ENCODE results near the gene UQCC3.
"Not testable (repeated sequence)": the region's sequence is repeated elsewhere in the genome, so short reads cannot be mapped to it uniquely, and the experiment has no call there.

UQCC3 gene

GRCh38 chr11:62667460-62667859 lies 4.0 kb upstream of the UQCC3 start:
- Histone ChIP-seq H3K36me3 (ENCODE audit: control insufficient read depth, insufficient read depth, low read length, severe bottlenecking) (peaks cover 30% of the 10 kb centered on the region), H3K9me3 (ENCODE audit: control insufficient read depth, low read length) (no peaks in the 10 kb centered on the region), H3K9ac (ENCODE audit: low read length) (peak overlapping the region; percentile 94), H3K4me3 (ENCODE audit: low read length) (peak overlapping the region; percentile 98), H3K27me3 (replicated peaks; ENCODE audit: control insufficient read depth, insufficient read depth, low read length) (no peaks in the 10 kb centered on the region), H3K4me1 (ENCODE audit: control insufficient read depth, insufficient read depth, low read length) (peaks cover 28% of the 10 kb centered on the region)
- no peak for DNase-seq (ENCODE audit: low read depth)

GRCh38 chr11:62669420-62670161 lies 1.9 kb upstream of the UQCC3 start:
- H3K27me3 ChIP-seq (replicated peaks; ENCODE audit: control insufficient read depth, insufficient read depth, low read length) = no peaks in the 10 kb centered on the region
- no peaks in the 10 kb centered on the region for H3K9me3 ChIP-seq (ENCODE audit: control insufficient read depth, low read length)
- no peak for DNase-seq (ENCODE audit: low read depth)
- peaks cover 30% of the 10 kb centered on the region for H3K36me3 ChIP-seq (ENCODE audit: control insufficient read depth, insufficient read depth, low read length, severe bottlenecking)
- H3K9ac ChIP-seq (ENCODE audit: low read length) = peak overlapping the region; percentile 96
- peaks cover 44% of the 10 kb centered on the region for H3K4me1 ChIP-seq (ENCODE audit: control insufficient read depth, insufficient read depth, low read length)
- H3K4me3 ChIP-seq (ENCODE audit: low read length) = peak overlapping the region; percentile 92

GRCh38 chr11:62671236-62671607 lies 251 bp upstream of the UQCC3 start:
- Histone ChIP-seq H3K4me3 (ENCODE audit: low read length) (peak overlapping the region; percentile 92), H3K27me3 (replicated peaks; ENCODE audit: control insufficient read depth, insufficient read depth, low read length) (no peaks in the 10 kb centered on the region), H3K9ac (ENCODE audit: low read length) (peak overlapping the region; percentile 96), H3K9me3 (ENCODE audit: control insufficient read depth, low read length) (no peaks in the 10 kb centered on the region), H3K4me1 (ENCODE audit: control insufficient read depth, insufficient read depth, low read length) (peaks cover 41% of the 10 kb centered on the region), H3K36me3 (ENCODE audit: control insufficient read depth, insufficient read depth, low read length, severe bottlenecking) (peaks cover 31% of the 10 kb centered on the region)
- DNase-seq (ENCODE audit: low read depth) = no peak

GRCh38 chr11:62673196-62673525 lies 1.7 kb downstream of the UQCC3 start:
- no peaks in the 10 kb centered on the region for H3K9me3 ChIP-seq (ENCODE audit: control insufficient read depth, low read length)
- peak overlapping the region; percentile 92 for H3K4me3 ChIP-seq (ENCODE audit: low read length)
- H3K9ac ChIP-seq (ENCODE audit: low read length) = peak overlapping the region; percentile 96
- DNase-seq (ENCODE audit: low read depth) = no peak
- no peaks in the 10 kb centered on the region for H3K27me3 ChIP-seq (replicated peaks; ENCODE audit: control insufficient read depth, insufficient read depth, low read length)
- H3K36me3 ChIP-seq (ENCODE audit: control insufficient read depth, insufficient read depth, low read length, severe bottlenecking) = peaks cover 30% of the 10 kb centered on the region
- H3K4me1 ChIP-seq (ENCODE audit: control insufficient read depth, insufficient read depth, low read length) = peaks cover 43% of the 10 kb centered on the region

GRCh38 chr11:62675415-62675814 lies 3.9 kb downstream of the UQCC3 start:
- Histone ChIP-seq H3K4me1 (ENCODE audit: control insufficient read depth, insufficient read depth, low read length) (peaks cover 42% of the 10 kb centered on the region), H3K36me3 (ENCODE audit: control insufficient read depth, insufficient read depth, low read length, severe bottlenecking) (peaks cover 30% of the 10 kb centered on the region)
- not testable (repeated sequence) for H3K4me3 ChIP-seq (ENCODE audit: low read length); H3K27me3 ChIP-seq (replicated peaks; ENCODE audit: control insufficient read depth, insufficient read depth, low read length); DNase-seq (ENCODE audit: low read depth); H3K9ac ChIP-seq (ENCODE audit: low read length); H3K9me3 ChIP-seq (ENCODE audit: control insufficient read depth, low read length)

- Histone ChIP-seq H3K4me1 (ENCODE audit: control insufficient read depth, insufficient read depth, low read length) (peaks cover 54% of the 10 kb centered on the region), H3K4me3 (ENCODE audit: low read length) (no peak overlapping the region), H3K36me3 (ENCODE audit: control insufficient read depth, insufficient read depth, low read length, severe bottlenecking) (peaks cover 30% of the 10 kb centered on the region), H3K27me3 (replicated peaks; ENCODE audit: control insufficient read depth, insufficient read depth, low read length) (no peaks in the 10 kb centered on the region), H3K9me3 (ENCODE audit: control insufficient read depth, low read length) (no peaks in the 10 kb centered on the region), H3K9ac (ENCODE audit: low read length) (peak overlapping the region; percentile 99)
- no peak for DNase-seq (ENCODE audit: low read depth)
Observed at GRCh38 chr11:62676698-62677097, 5.2 kb downstream of the UQCC3 start.

GRCh38 chr11:62677156-62677555 lies 5.7 kb downstream of the UQCC3 start:
- peaks cover 30% of the 10 kb centered on the region for H3K36me3 ChIP-seq (ENCODE audit: control insufficient read depth, insufficient read depth, low read length, severe bottlenecking)
- H3K4me3 ChIP-seq (ENCODE audit: low read length) = peak overlapping the region; percentile 97
- no peak for DNase-seq (ENCODE audit: low read depth)

GRCh38 chr11:62677714-62678113 lies 6.2 kb downstream of the UQCC3 start:
- peaks cover 50% of the 10 kb centered on the region for H3K4me1 ChIP-seq (ENCODE audit: control insufficient read depth, insufficient read depth, low read length)
- peak overlapping the region; percentile 99 for H3K9ac ChIP-seq (ENCODE audit: low read length)
- no peaks in the 10 kb centered on the region for H3K9me3 ChIP-seq (ENCODE audit: control insufficient read depth, low read length)
- DNase-seq (ENCODE audit: low read depth) = no peak
- peak overlapping the region; percentile 97 for H3K4me3 ChIP-seq (ENCODE audit: low read length)
- H3K27me3 ChIP-seq (replicated peaks; ENCODE audit: control insufficient read depth, insufficient read depth, low read length) = no peaks in the 10 kb centered on the region
- H3K36me3 ChIP-seq (ENCODE audit: control insufficient read depth, insufficient read depth, low read length, severe bottlenecking) = peaks cover 30% of the 10 kb centered on the region

More at GRCh38 chr11:62677156-62677555, 5.7 kb downstream of the UQCC3 start:
- H3K27me3 ChIP-seq (replicated peaks; ENCODE audit: control insufficient read depth, insufficient read depth, low read length) = no peaks in the 10 kb centered on the region
- H3K9me3 ChIP-seq (ENCODE audit: control insufficient read depth, low read length) = no peaks in the 10 kb centered on the region
- peak overlapping the region; percentile 99 for H3K9ac ChIP-seq (ENCODE audit: low read length)
- H3K4me1 ChIP-seq (ENCODE audit: control insufficient read depth, insufficient read depth, low read length) = peaks cover 54% of the 10 kb centered on the region

- H3K9ac ChIP-seq (ENCODE audit: low read length) = peak overlapping the region; percentile 99
- peaks cover 44% of the 10 kb centered on the region for H3K4me1 ChIP-seq (ENCODE audit: control insufficient read depth, insufficient read depth, low read length)
- no peaks in the 10 kb centered on the region for H3K9me3 ChIP-seq (ENCODE audit: control insufficient read depth, low read length)
- peaks cover 30% of the 10 kb centered on the region for H3K36me3 ChIP-seq (ENCODE audit: control insufficient read depth, insufficient read depth, low read length, severe bottlenecking)
- peak overlapping the region; percentile 97 for H3K4me3 ChIP-seq (ENCODE audit: low read length)
- no peak for DNase-seq (ENCODE audit: low read depth)
- no peaks in the 10 kb centered on the region for H3K27me3 ChIP-seq (replicated peaks; ENCODE audit: control insufficient read depth, insufficient read depth, low read length)
Observed at GRCh38 chr11:62678433-62678769, 6.9 kb downstream of the UQCC3 start.

GRCh38 chr11:62678770-62679696 lies 7.6 kb downstream of the UQCC3 start, which contains the start of gene UBXN1:
TSS of gene UBXN1 (minus strand) at chr11:62679073. CDS start at chr11:62678923, 150 bp downstream.
- Histone ChIP-seq H3K36me3 (ENCODE audit: control insufficient read depth, insufficient read depth, low read length, severe bottlenecking) (peaks cover 26% of the 10 kb centered on the region), H3K4me1 (ENCODE audit: control insufficient read depth, insufficient read depth, low read length) (peaks cover 38% of the 10 kb centered on the region), H3K27me3 (replicated peaks; ENCODE audit: control insufficient read depth, insufficient read depth, low read length) (no peaks in the 10 kb centered on the region), H3K9ac (ENCODE audit: low read length) (peak within 1 kb of the TSS; percentile 99), H3K9me3 (ENCODE audit: control insufficient read depth, low read length) (no peaks in the 10 kb centered on the region), H3K4me3 (ENCODE audit: low read length) (peak within 1 kb of the TSS; percentile 97)
- peak; percentile 94 for DNase-seq (ENCODE audit: low read depth)

- Histone ChIP-seq H3K36me3 (ENCODE audit: control insufficient read depth, insufficient read depth, low read length, severe bottlenecking) (peaks cover 20% of the 10 kb centered on the region), H3K4me1 (ENCODE audit: control insufficient read depth, insufficient read depth, low read length) (peaks cover 37% of the 10 kb centered on the region)
- peak; percentile 86 for DNase-seq (ENCODE audit: low read depth)
Observed at GRCh38 chr11:62680825-62681240, 9.4 kb downstream of the UQCC3 start.

More at GRCh38 chr11:62680825-62681240, 9.4 kb downstream of the UQCC3 start:
- Histone ChIP-seq H3K9me3 (ENCODE audit: control insufficient read depth, low read length) (no peaks in the 10 kb centered on the region), H3K27me3 (replicated peaks; ENCODE audit: control insufficient read depth, insufficient read depth, low read length) (no peaks in the 10 kb centered on the region), H3K4me3 (ENCODE audit: low read length) (no peak overlapping the region), H3K9ac (ENCODE audit: low read length) (peak overlapping the region; percentile 52)

All from adipocyte (in vitro differentiated cells).